Activated T-cell treated with anti-CD3 and anti-CD28 coated beads for 48 hours (primary cell): ENCODE measurements around the gene NGLY1.

ENCODE experiments used
- DNase-seq: peaks from one replicate; pipeline ENCODE4 v3.0.0-alpha.2; 2020; ENCODE audit warnings: low read depth

NGLY1 gene

DNA sequence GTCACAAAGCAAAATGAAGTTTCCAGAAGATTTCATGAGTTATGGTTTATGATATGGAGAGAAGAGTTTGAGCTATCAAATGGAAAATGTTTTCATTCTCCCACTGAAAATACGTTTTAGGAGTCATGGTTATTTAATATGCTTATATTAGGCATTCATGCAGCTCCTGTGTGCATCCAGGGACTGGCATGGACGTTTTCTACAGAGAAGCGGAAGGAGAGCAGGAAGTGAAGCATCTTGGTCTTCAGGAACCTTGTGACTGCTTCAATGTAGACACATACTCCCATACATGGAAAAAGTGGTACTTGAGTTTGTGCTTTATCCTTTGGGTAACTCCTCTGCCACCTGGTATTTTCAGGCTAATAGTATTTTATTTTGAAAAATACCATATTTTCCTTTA, 75.2 kb downstream of the NGLY1 start:
- no peak for DNase-seq

DNA sequence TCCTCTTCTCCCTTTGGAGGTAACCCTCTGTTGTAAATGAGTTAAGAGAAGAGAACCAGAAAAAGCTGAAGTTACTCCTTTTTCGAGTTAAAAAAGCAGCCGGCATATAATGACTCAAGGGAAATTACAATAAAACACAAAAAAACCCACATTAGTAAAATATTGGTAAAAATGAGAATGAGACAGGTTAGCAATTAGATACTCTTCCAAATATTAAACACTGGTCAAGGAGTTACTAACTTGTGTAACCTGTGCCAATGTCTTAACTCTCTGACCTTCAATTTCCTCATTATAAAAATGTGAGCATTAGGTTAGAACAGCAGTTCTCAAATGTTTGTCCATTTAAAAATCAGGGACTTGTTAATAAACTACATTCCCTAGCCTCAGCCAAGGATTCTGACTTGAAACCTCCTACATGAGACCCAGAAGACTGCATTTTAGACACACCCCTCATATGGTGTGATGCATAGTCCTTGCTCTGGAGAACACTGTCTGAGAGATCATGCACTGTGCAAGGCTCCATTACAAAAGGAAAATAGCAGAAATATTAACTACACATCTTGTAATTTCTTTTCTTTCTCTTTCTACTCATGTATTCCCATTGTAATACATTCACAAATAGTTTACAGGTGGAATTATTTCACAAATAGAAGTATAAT, 75.8 kb downstream of the NGLY1 start:
- DNase-seq: no peak

DNA sequence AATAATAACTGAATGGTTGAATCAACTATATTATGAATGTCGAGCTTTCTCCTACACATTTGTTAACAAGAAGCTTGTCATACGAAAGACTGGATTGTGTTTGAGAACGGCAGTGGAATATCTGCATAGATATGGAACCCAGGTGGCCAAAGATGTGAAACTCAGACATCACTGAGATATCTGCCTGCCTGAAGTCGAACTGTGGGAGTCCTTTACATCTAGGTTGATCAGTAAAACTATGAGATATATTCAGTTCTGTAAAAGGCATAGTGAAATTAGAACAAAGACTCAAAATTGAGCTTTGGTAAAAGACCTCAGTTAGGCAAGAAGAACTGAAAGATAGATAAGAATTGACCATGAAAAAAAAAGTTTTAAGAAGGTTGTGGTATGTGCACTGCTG, 77.0 kb downstream of the NGLY1 start:
- DNase-seq: no peak

DNA sequence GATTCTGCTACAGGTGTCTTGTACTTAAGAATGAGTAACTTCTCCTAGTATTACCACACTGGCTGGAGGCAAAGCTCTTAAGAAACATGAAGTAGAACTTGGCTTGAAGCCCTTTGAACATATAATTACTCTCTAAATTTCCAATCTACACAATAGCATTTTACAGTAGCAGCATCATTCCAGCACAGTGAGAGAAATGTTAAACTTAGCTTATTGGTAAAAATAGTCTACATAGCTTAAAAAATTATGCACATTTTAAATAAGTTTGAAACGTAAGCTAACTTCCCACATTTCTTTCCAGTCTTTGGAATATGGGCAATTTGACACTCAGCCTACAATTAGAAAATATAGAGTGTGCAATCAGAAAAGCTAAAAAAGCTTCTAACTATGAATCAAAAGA, 85.7 kb downstream of the NGLY1 start:
- no peak for DNase-seq

DNA sequence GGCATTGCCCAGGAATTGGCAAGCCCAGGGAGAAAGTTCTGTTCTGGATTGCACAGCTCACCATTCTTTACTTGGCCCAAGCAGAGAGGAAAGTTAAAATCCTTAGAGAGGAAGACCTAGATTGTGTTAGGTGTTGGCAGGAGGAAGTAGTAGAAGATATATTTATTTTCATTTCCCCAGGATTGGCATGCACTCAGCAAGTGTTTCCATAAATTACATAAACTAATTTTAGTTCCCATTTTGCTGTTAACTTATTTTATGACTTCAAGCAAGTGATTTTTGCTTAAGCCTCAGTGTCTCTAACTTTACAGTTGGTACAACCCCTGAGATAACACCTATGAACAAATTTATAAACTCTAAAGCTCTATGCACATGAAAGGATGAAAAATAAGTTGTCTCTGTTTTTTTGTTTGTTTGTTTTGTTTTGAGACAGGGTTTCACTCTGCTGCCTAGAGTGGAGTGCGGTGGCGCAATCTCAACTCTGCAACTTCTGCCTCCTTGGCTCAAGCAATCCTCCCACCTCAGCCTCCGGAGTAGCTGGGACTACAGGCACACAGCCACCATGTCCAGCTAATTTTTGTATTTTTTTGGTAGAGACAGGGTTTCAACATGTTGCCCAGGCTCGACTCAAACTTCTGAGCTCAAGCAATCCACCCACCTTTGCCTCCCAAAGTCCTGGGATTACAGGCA, 87.4 kb downstream of the NGLY1 start:
- no peak for DNase-seq

DNA sequence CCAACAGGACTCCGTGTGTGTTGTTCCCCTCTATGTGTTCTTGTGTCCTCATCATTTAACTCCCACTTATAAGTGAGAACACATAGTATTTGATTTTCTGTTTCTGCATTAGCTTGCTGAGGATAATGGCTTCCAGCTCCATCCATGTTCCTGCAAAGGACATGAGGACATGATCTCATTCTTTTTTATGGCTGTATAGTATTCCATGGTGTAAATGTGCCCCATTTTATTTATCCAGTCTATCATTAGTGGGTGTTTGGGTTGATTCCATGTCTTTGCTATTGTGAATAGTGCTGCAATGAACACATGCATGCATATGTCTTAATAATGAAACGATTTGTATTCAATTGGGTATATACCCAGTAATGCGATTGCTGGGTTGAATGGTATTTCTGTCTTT, 90.0 kb downstream of the NGLY1 start:
- no peak for DNase-seq

DNA sequence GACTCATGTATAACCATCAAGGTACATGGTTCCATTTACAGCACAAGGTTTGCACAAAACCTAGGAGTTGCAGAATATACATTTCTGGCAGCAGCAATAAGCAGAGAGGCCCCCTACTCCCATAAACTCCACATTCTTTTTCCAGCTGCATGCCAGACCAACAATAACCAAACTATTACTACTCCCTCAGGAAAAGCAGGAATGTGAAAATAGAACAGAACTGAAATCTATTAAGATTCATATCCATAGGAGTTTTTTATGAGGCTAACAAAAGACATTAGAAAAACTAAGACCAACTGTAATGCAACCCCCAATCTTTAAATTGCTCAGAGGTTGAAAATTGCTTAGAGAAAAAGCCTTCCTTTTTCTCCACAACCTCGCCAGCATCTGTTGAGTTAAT, 90.9 kb downstream of the NGLY1 start:
- DNase-seq: no peak

DNA sequence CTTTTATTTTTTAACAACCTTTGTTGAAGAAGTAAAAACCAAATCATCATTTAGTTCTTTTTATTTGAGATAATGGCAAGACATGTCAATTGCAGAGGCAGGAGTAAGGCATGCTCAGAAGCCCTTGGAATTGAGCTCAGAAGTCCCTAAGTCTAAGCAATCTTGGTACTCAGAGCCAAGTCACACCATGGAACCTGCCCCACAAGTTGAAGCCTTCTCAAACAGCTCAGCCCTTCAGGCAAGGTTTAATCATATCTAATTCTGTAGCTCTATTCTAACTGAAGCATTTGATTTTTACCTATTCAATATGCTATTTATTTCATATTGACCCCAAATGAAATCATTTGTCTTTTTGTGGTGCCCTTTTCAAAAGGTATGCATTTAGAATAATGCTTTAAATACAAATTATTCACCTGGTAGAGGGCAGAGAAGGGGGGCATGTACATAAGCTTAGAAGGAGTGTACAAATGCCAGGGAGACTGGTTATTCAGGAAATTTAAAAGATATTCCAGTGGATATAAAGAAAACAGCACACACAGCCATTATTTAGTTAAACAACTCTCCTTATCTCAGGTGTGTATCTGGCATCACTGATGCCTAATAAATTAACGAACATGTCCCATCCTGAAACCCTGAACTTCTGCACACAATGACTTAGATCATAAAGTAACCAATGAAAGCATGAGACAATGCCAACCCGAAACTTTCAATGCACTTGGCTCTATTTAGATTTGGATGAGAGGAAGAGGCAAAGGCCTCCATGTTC, 92.3 kb downstream of the NGLY1 start:
- no peak for DNase-seq

DNA sequence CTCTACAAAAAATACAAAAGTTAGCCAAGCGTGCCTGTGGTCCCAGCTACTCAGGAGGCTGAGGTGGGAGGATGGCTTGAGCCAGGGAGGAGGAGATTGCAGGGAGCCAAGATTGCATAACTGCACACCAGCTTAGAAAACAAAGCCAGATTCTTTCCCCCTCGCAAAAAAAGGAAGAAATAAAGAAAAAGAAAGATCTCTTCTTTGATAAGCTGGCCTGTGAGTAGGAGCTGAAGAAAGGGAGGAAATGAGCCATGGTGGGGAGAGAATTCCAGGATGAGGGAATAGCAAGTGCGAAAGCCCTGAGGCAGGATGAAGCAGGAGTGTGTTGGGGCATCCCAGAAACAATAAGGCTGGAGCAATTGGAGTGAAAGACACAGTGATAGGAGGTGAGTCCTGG, 94.0 kb downstream of the NGLY1 start:
- DNase-seq: no peak

DNA sequence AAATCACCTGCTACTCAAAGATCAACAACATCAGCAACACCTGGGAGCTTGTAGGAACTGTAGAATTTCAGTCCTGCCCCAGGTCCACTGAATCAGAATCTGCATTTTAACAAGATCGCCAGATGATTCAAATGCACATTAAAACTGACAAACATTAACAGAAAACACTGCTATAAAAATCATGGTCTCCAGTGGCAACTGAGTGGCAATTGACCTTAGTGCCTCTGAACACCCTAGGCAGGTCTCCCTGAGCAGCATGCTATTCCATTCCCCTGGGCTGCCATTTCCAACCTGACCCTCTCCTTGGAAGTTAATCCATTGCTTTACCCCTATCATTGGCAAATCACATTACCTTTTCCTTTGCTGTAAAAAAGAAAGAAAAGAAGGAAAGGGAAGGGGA, 95.5 kb downstream of the NGLY1 start:
- DNase-seq: no peak

DNA sequence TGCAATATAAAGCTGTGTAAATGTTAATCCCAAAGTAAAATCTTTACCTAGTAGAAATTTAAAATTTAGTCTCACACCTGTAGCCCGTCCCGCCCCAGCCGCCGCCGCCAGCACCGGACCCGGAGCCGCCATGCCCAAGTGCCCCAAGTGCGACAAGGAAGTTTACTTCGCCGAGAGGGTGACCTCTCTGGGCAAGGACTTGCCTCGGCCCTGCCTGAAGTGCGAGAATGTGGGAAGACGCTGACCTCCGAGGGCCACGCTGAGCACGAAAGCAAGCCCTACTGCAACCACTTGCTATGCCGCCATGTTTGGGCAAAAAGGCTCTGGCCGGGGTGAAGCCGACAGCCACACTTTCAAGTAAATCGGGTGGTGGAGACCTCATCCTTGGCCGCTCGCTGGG, 96.5 kb downstream of the NGLY1 start:
- no peak for DNase-seq

DNA sequence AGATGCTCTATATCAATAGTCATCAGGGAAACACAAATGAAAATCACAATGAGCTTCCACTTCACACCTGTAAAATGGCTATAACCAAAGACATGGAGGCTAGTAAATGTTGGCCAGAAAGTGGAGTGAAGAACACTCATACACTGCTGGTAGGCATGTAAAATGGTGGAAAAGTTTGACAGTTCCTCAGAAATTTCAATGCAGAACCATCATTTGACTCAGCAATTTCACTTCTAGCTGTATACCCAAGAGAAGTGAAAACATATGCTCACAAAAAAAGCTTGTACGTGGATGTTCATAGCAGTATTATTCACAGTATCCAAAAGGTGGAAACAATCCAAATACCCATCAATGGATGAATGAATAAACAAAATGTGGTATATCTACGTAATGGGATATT, 99.4 kb downstream of the NGLY1 start:
- no peak for DNase-seq

DNA sequence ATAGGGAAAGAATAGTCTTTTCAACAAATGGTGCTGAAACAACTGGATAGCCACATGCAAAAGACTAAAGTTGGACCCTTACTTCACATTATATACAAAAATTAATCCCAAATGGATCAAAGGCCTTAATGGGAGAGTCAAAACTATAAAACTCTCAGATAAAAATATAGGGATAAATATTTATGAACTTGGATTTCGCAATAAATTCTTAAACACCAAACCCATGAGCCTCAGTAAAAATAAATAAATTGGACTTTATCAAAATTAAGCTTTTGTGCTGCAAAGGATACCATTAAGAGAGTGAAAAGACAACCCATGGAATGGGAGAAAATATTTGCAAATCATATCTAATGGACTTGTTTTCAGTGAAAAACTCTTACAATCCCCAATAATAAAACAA, 99.8 kb downstream of the NGLY1 start:
- DNase-seq: no peak

DNA sequence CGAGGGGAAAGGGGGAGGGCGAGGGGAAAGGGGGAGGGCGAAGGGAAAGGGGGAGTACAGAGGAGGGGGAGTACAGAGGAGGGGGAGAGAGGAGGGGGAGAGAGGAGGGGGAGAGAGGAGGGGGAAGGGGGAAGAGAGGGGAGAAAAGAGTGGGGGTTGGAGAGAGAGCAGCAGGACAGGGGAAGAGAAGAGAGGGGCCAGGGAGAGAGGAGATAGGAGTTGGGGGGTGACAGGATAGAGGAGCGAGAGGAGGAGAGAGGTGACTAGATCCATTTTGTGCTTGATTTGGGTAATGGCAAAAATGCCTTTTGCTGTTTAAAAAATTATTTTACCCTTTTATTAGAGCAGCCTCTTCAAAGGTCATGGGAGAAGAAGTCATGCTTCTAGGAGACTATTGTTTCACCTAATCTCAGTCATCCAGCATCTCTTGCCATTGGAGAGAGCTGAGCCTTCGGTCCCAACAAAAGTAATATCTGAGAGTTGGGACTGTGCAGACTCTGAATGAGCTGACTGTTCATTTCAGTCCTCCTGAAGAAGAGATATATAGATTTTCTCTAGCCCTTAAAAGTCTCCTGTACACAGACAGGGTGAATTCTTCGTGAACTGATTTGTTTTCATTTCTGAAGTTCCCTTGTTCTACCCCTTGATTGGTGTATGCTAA, 103.5 kb downstream of the NGLY1 start:
- no peak for DNase-seq

DNA sequence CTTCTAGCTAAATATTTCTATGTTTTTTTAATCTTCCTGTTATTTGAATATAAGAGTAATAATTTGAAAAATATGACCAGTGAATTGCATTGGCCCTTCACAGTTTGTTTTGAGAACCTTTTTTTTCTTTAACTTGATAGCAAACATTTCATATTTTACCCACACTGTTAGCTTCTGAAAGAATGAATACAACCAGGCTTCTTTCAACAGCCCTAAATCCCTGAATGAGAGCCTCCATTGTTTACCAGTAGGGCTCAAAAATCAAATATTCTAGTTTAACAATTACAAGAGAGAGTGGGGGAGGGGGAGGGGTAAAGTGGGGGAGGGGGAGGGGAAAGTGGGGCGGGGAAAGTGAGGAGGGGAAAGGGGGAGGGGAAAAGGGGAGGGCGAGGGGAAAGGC, 104.1 kb downstream of the NGLY1 start:
- no peak for DNase-seq

DNA sequence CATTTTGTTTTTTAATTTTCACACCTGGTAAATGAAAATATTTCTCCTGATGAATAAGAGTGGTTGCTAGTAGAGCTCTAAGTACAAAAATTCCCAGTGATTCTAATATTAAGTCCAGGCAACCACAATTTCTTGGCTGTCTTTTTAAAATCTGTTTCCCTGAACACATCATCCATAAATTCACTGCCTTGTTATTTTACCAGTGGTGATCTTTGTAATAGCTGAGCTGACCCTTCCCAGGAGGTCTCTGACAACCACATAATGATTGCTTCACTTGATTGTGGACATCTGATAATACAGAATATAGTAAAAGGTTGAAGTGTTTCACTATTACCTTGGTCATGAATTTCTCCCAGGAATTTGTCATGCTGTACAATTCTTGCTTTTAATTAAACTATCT, 104.7 kb downstream of the NGLY1 start:
- no peak for DNase-seq

DNA sequence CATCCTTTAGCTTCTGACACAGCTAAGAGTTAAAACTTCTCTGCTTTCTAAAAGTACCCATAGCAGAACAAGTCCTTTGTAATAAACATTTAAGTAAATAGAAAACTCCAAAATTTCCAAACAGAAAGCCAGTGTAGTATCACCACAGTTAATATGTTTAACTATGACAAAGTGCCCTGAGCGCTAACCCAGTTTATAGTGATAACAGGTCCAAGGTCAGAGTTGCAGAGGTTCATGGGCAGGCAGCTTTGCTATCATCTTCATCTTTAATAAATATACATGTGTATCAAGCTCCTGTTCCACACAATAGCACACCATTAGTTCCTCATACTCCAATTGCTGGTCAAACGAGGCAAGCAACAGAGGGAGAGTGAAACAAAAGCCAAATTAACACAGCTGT, 106.1 kb downstream of the NGLY1 start:
- no peak for DNase-seq

DNA sequence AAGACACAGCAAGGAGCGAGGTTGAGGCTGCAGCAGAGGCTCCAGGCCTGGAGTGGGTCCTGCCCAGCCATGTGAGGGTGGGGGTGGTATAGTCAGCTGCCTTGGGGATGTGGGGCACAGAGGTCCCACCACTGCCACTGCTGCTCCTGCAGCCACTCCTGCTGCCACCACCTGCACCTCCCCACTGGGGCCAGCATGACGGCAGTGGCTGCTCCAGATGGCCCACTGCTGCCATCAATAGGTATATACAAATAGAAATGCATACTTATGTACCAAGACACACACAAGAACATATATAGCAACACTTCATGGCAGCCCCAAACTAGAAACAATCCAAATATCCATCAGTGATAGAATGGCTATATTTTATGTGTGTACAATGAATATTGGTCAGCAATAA, 108.6 kb downstream of the NGLY1 start:
- no peak for DNase-seq

DNA sequence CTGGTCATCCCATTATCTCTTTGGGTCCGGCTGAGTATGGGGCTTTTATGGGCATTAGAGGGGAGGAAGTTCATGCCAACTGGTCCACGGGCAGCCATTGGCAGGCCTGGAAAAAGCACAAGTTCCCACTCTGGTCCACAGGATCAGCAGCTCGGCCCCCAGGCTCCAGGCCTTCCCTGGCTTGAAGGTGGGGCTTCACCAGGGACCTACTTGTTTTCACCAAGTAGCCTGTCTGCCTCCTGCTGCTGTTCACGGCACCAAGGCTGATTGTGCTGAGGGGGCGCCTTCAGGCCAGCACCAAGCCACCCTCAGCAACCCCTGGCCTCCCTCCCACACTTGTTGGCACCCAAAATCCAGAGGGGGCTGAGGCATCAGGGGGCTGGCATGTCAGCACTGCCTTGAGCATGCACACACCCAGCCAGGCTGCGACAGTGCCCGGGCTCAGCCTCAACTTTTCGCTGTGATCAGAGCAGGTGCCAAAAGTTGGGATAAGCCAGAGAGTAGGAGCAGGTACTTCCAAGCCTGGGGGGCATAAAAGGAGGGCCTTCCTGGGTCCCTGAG, 109.4 kb downstream of the NGLY1 start:
- no peak for DNase-seq
